Thoracic aorta (tissue), 2 donors: ENCODE measurements around the gene AP1S3. TPM values are rescaled to one million over a fixed set of nuclear protein-coding genes. Genes with fewer than 3 reads are reported as not detected.

Source experiments
- ATAC-seq: fragments of 150-250 bp; one replicate; pipeline ENCODE4 v1.8.0; 2017; ENCODE audit warnings: low read depth; ENCODE audit not compliant: insufficient number of reproducible peaks, low FRiP score
- DNase-seq: peaks from one replicate; pipeline ENCODE4 v3.0.0-alpha.2; 2020; ENCODE audit warnings: low spot score
- H3K27ac ChIP-seq, 2 donors: fragments of 200-600 bp; sonication (generic); 1 replicate in 1 of 2; 2 replicates in 1 of 2; pipeline ENCODE4 v1.5.1; 2016; ENCODE audit warnings: mild to moderate bottlenecking in 2 of 2, moderate library complexity in 2 of 2
- H3K27me3 ChIP-seq: fragments of 200-600 bp; sonication (generic); replicated peaks from 2 replicates; pipeline ENCODE4 v1.6.0; 2016; ENCODE audit warnings: mild to moderate bottlenecking; ENCODE audit not compliant: insufficient read depth
- H3K36me3 ChIP-seq: fragments of 200-600 bp; sonication (generic); one replicate; pipeline ENCODE4 v1.5.1; 2016
- H3K4me1 ChIP-seq, 2 donors: fragments of 200-600 bp; sonication (generic); 1 replicate in 1 of 2; 2 replicates in 1 of 2; pipeline versions ENCODE4 v1.5.1 to v1.6.0; 2016; ENCODE audit warnings: low read depth in 2 of 2, mild to moderate bottlenecking in 1 of 2; ENCODE audit not compliant: control insufficient read depth in 1 of 2
- H3K4me3 ChIP-seq: fragments of 200-600 bp; sonication (generic); 2 replicates; pipeline ENCODE4 v1.5.1; 2016; ENCODE audit warnings: mild to moderate bottlenecking
- H3K9me3 ChIP-seq: fragments of 200-600 bp; sonication (generic); 2 replicates; pipeline ENCODE4 v1.5.1; 2016
- total RNA-seq, 2 donors: library from RNA; depleted of rRNA; stranded (reverse); fragments of >200 nt; gene quantifications; one replicate each; pipeline versions ENCODE4 v1.1.0 to v1.2.3, GENCODE V29; 2016
- TF ChIP-seq, protein P1 (sequence below): fragments of 200-600 bp; sonication (generic); IDR thresholded peaks from one replicate; pipeline ENCODE4 v1.5.1; 2019; ENCODE audit warnings: antibody characterized with exemption

AP1S3 gene
- total RNA-seq, 2 donors from 2014 or later, result 0.95 to 3.0 TPM

DNA sequence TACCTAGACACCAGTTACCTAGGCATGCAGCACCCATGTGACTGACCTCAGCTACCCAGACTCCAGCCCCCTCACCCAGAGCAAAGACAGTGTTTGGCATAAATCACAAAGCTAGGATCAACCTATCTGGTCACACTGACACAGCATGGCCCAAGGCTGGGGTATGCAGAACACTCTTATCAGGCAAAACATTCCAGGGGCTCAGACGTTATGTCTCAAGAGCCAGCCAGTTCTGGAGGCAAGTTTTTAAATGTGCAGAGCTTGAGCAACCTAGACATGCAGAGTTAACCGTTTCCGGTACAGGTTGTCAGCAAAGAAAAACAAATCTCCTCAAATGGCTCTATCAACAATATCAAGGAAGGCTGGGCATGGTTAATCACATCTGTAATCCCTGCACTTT is 92.8 kb downstream of the AP1S3 start:
- Histone ChIP-seq H3K27me3 (no peaks in the 10 kb centered on the region), H3K36me3 (no peaks in the 10 kb centered on the region), H3K4me1 (peaks cover 4 to 29% of the 10 kb centered on the region in 2 donors), H3K27ac (peak overlapping the region in 1 of 2 donors; percentile 55), H3K4me3 (no peak overlapping the region), H3K9me3 (no peaks in the 10 kb centered on the region)
- DNase-seq (no peak), ATAC-seq (peak; percentile 32)
- TF ChIP-seq, protein P1, sequence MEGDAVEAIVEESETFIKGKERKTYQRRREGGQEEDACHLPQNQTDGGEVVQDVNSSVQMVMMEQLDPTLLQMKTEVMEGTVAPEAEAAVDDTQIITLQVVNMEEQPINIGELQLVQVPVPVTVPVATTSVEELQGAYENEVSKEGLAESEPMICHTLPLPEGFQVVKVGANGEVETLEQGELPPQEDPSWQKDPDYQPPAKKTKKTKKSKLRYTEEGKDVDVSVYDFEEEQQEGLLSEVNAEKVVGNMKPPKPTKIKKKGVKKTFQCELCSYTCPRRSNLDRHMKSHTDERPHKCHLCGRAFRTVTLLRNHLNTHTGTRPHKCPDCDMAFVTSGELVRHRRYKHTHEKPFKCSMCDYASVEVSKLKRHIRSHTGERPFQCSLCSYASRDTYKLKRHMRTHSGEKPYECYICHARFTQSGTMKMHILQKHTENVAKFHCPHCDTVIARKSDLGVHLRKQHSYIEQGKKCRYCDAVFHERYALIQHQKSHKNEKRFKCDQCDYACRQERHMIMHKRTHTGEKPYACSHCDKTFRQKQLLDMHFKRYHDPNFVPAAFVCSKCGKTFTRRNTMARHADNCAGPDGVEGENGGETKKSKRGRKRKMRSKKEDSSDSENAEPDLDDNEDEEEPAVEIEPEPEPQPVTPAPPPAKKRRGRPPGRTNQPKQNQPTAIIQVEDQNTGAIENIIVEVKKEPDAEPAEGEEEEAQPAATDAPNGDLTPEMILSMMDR, result no peak

DNA sequence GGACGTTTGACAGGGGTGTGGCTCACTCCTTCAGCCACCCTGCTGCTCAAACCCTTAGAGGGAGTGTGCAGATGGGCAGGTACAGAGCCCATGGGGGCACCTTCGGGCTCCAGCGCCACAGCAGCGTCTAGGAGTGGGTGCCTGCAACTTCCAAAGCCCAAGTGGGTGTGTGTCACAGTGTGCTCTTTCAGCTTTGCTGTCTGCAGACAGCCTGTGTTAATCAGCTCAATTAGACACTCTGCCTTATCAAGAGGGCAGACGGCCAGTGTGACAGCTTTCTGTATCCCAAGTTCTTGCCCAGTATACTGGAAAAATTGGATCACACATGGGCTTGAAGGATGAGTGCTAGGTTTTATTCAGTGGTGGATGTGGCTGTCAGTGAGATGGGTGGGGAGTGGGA is 96.7 kb downstream of the AP1S3 start:
- peaks cover 14 to 41% of the 10 kb centered on the region in 2 donors for H3K4me1 ChIP-seq
- DNase-seq (no peak), ATAC-seq (no peak)
- no peaks in the 10 kb centered on the region for H3K36me3 ChIP-seq
- H3K9me3 ChIP-seq, result no peaks in the 10 kb centered on the region
- H3K4me3 ChIP-seq, result no peak overlapping the region
- H3K27ac ChIP-seq, result no peak overlapping the region
- H3K27me3 ChIP-seq, result no peaks in the 10 kb centered on the region
- TF ChIP-seq, protein P1, result no peak

DNA sequence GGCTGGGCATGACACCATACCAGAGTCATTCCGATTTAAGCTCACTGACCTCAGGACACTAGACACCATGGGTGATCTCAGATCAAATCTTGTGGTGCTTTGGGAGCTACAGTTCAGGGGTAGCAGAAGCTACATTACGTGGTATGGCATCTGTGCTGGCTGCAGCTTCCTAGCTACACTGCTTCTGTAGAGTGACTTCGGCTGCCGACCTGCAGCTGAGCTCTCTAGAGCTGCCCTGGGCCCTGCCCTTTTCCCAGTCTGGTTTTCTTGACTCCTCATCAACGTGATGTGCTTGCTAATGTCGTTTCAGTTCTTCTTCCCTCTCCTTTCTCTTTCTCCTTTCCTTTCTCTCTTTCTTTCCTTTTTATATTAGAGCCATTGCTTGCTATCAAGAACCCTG is 100.2 kb downstream of the AP1S3 start:
- ATAC-seq (no peak), DNase-seq (no peak)
- TF ChIP-seq, protein P1, result no peak
- Histone ChIP-seq H3K4me1 (peaks cover 10 to 31% of the 10 kb centered on the region in 2 donors), H3K9me3 (no peaks in the 10 kb centered on the region), H3K27me3 (no peaks in the 10 kb centered on the region), H3K27ac (peak overlapping the region in 1 of 2 donors; percentile 62), H3K4me3 (no peak overlapping the region), H3K36me3 (no peaks in the 10 kb centered on the region)

DNA sequence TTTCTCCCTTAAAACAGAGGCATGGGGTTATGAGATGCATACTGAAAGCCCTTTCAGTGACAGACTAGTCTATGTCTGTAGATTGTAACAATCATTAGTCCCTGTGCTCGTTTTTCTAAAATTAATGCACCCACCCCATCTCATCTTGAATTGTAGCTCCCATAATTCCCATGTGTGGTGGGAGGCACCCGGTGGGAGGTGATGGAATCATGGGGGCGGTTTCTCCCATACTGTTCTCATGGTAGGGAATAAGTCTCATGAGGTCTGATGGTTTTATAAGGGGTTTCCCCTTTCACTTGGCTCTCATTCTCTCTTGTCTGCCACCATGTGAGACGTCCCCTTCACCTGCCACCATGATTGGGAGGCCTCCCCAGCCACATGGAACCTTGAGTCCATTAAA is 100.9 kb downstream of the AP1S3 start:
- TF ChIP-seq, protein P1, result no peak
- Histone ChIP-seq H3K4me1 (peaks cover 16 to 30% of the 10 kb centered on the region in 2 donors), H3K27ac (peak overlapping the region in 1 of 2 donors; percentile 14), H3K36me3 (no peaks in the 10 kb centered on the region), H3K9me3 (no peaks in the 10 kb centered on the region), H3K4me3 (no peak overlapping the region), H3K27me3 (no peaks in the 10 kb centered on the region)
- ATAC-seq, result no peak
- no peak for DNase-seq

DNA sequence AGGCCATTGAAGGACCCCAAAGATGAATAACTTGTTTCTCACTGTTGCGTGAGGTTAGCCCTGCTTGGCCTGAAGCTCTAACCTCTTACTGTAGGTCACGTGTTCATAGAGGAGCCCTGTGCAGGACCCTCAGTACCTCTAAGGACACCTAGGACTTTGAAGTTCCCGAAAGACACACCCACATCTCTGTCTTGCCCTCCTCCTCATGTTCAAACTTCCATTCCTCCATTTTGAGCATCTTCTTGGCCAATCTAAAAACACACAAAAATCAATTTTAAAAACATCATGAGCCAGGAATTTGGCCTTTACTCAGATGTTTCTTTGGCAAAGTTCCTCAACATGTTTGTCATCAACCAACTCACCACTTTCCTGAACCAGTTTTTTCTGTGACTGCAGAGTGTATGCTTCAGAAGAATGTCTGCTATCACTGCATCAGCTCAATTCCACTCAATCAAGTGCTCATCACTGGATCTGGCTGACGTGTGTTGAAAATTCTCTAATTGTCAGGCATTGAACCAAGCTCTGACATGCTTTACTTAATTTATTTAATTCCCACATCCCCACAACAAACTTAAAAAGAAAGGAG is 101.6 kb downstream of the AP1S3 start:
- H3K36me3 ChIP-seq, result no peaks in the 10 kb centered on the region
- H3K9me3 ChIP-seq, result no peaks in the 10 kb centered on the region
- no peak overlapping the region for H3K4me3 ChIP-seq
- TF ChIP-seq, protein P1, result no peak
- peaks cover 17 to 37% of the 10 kb centered on the region in 2 donors for H3K4me1 ChIP-seq
- peak overlapping the region in 1 of 2 donors; percentile 14 for H3K27ac ChIP-seq
- no peaks in the 10 kb centered on the region for H3K27me3 ChIP-seq
- DNase-seq (no peak), ATAC-seq (no peak)
